ENCODE measurements around the gene ARMC5.

ARMC5 gene

DNA sequence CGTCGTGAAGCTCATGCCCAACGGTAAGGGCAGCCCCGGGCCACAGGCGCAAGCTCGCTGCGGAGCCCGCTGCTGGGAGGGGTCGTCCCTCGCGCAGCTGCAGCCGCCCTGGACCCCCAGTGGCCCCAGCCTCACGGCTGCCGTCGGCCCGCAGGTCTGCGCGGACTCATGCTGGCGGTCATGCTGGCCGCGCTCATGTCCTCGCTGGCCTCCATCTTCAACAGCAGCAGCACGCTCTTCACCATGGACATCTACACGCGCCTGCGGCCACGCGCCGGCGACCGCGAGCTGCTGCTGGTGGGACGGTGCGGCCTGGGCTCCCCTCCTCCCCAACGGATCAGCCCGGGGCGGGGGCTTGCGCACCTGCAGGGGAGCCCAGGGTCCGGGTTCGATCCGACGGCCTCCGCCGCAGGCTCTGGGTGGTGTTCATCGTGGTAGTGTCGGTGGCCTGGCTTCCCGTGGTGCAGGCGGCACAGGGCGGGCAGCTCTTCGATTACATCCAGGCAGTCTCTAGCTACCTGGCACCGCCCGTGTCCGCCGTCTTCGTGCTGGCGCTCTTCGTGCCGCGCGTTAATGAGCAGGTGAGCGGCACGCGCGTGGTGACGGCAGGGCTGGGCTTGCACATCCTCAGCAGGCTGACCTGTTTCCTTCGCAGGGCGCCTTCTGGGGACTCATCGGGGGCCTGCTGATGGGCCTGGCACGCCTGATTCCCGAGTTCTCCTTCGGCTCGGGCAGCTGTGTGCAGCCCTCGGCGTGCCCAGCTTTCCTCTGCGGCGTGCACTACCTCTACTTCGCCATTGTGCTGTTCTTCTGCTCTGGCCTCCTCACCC lies 29.4 kb downstream of the ARMC5 start:
- H3K4me3 ChIP-seq (ENCODE audit: low read depth, low read length), result no peak overlapping the region

DNA sequence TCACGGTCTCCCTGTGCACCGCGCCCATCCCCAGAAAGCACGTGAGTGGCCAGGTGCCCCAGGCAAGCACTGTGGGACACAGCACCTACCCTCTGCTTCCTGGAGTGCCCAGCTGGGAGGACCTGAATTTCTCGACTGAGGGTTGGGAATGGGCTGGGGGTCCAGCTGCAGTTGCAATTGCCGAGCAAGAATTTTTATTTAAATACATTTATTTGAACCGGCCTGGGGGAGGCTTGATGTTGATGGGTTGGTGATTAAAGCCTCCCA lies 29.9 kb downstream of the ARMC5 start:
- no peak for DNase-seq (ENCODE audit: low read depth, low spot score)
- H3K4me3 ChIP-seq (ENCODE audit: low read depth, low read length), result no peak overlapping the region
- TF ChIP-seq, protein P1, sequence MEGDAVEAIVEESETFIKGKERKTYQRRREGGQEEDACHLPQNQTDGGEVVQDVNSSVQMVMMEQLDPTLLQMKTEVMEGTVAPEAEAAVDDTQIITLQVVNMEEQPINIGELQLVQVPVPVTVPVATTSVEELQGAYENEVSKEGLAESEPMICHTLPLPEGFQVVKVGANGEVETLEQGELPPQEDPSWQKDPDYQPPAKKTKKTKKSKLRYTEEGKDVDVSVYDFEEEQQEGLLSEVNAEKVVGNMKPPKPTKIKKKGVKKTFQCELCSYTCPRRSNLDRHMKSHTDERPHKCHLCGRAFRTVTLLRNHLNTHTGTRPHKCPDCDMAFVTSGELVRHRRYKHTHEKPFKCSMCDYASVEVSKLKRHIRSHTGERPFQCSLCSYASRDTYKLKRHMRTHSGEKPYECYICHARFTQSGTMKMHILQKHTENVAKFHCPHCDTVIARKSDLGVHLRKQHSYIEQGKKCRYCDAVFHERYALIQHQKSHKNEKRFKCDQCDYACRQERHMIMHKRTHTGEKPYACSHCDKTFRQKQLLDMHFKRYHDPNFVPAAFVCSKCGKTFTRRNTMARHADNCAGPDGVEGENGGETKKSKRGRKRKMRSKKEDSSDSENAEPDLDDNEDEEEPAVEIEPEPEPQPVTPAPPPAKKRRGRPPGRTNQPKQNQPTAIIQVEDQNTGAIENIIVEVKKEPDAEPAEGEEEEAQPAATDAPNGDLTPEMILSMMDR (IDR thresholded peaks at IDR 0.05; ENCODE audit: low read depth, low read length), result no peak
- in situ Hi-C loops (cut with HindIII; ENCODE audit: low sequenced_read_pairs), result no loop called here

More for the DNA sequence above, 29.4 kb downstream of the ARMC5 start:
- in situ Hi-C loops (cut with HindIII; ENCODE audit: low sequenced_read_pairs), result no loop called here
- TF ChIP-seq, protein P1 (IDR thresholded peaks at IDR 0.05; ENCODE audit: low read depth, low read length), result no peak
- no peak for DNase-seq (ENCODE audit: low read depth, low spot score)

DNA sequence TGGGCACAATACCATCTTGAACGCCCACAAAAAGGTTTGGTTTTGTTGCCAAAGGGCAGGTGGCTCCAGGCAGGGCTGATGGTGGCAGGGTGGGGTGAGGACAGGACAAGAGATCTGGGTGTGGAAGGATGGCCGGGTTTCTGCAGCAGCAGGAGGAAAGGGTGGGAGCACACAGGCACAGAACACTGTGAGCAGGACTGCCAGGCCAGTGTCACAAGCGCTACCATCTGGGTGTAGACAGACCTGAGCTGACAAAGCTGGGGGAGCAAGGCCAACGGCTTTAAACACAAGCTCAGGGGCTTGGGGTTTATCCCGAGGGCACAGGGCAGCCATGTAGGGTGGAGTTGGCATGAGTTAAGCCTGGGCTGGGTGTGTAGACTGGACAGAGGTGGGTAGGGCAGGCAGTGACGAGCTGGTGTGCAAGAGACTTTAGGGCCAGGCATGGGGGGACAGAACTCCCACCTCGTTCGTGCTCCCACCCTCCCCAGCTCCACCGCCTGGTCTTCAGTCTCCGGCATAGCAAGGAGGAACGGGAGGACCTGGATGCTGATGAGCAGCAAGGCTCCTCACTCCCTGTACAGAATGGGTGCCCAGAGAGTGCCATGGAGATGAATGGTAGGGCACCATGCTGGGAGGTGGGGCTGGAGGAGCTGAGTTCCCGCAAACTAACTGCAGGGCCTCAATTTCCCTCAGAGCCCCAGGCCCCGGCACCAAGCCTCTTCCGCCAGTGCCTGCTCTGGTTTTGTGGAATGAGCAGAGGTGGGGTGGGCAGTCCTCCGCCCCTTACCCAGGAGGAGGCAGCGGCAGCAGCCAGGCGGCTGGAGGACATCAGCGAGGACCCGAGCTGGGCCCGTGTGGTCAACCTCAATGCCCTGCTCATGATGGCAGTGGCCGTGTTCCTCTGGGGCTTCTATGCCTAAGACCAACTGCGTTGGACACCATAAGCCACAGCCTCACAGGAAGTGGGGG lies 30.6 kb downstream of the ARMC5 start:
- in situ Hi-C loops (cut with HindIII; ENCODE audit: low sequenced_read_pairs), result no loop called here
- TF ChIP-seq, protein P1 (IDR thresholded peaks at IDR 0.05; ENCODE audit: low read depth, low read length), result no peak
- no peak overlapping the region for H3K4me3 ChIP-seq (ENCODE audit: low read depth, low read length)
- no peak for DNase-seq (ENCODE audit: low read depth, low spot score)

DNA sequence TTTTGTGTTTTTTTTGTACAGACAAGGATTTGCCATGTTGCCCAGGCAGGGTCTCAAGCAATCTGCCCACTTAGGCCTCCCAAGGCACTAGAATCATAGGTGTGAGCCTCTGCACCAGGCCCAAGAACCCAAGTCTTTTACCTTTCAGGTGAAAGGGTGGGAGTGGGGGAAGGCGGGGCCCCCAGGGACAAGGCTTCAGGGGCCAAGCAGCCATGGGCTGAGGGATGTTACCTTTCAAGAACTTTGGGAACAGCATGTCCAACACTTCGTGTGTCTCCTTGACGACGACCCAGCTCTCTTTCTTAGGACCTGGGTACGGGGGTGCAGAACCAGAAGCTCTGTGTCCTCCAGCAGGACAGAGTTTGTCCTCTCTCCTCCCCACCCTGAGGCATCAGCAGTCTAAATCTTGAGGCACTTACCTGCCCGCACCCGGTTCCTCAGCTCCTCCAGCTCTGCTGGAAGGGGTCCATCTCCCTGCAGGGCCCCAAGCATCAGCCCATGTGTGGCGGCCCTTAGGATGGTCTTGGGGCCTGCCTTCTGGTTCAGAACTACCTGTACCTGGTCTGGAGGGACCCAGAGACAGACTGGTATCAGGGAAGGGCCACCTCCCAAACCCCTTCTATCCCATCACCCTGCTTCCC lies 32.6 kb downstream of the ARMC5 start:
- in situ Hi-C loops (cut with HindIII; ENCODE audit: low sequenced_read_pairs), result no loop called here
- TF ChIP-seq, protein P1 (IDR thresholded peaks at IDR 0.05; ENCODE audit: low read depth, low read length), result no peak
- no peak overlapping the region for H3K4me3 ChIP-seq (ENCODE audit: low read depth, low read length)
- DNase-seq (ENCODE audit: low read depth, low spot score), result no peak

DNA sequence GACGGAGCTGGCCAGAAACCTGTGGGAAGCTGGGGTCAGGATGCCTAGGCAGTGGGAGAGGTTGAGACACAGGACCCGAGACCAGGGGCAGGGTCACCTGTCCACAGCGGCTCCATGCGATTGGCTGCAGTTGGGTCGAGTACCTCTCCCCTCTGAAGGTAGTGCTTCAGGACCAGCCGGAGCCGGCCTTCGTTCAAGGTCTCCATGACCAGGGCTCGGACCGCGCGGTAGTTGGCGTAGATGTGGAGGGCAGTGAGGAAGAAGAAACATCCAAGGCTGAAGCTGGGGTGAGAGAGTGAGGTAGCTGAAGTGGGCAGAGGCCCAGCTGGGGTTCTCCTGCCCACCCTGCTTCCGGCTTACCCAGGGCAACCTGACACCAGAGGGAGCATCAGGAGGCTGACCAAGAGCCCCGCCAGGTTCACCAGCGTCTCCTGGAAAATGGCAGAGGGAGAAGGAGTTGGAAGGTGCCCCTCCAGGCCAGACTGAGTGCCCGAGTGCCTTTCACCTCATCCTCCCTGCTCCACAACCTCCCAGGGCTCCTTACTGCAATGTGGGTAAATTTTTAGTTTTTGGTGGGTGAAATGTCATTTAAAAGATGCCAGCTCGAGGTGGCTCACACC lies 34.3 kb downstream of the ARMC5 start:
- TF ChIP-seq, protein P1 (IDR thresholded peaks at IDR 0.05; ENCODE audit: low read depth, low read length), result no peak
- H3K4me3 ChIP-seq (ENCODE audit: low read depth, low read length), result no peak overlapping the region
- no peak for DNase-seq (ENCODE audit: low read depth, low spot score)
- in situ Hi-C loops (cut with HindIII; ENCODE audit: low sequenced_read_pairs), result no loop called here

DNA sequence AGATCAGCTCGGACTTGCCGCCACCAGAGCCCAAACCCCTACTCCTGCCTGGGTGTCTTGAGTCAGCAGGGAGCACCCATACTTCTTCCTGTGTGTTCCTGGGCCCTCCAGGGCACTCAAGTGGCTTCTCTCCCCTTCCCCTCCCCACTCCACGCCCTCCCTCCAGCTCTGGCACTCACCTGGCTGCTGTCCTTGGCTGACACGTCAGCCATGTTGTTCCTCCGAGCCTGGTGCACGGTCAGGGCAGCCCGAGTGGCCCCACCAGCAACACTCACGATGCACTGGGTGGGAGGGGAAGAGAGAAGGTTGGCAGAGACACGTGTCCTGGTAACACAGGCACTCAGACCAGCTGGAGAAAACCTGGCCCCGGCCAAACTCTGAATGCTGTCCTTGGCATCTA lies 37.4 kb downstream of the ARMC5 start:
- no peak overlapping the region for H3K4me3 ChIP-seq (ENCODE audit: low read depth, low read length)
- TF ChIP-seq, protein P1 (IDR thresholded peaks at IDR 0.05; ENCODE audit: low read depth, low read length), result no peak
- in situ Hi-C loops (cut with HindIII; ENCODE audit: low sequenced_read_pairs), result no loop called here
- no peak for DNase-seq (ENCODE audit: low read depth, low spot score)

All from astrocyte of the spinal cord (primary cell).